Transverse colon (tissue), 3 donors: ENCODE results near the gene RNF215.

Experiments used
- POLR2A ChIP-seq: fragments of 450-650 bp; IDR thresholded peaks from one replicate; pipeline ENCODE4 v1.6.1; 2016; ENCODE audit warnings: antibody characterized with exemption, mild to moderate bottlenecking, moderate library complexity
- TF ChIP-seq, protein P1 (sequence below), 5 experiments: fragments of 200-600 bp in 3 of 5; fragments of 450-650 bp in 2 of 5; sonication (generic) in 3 of 5; IDR thresholded peaks; 1 replicate in 2 of 5; 2 replicates in 3 of 5; pipeline ENCODE4 v1.5.1; 2016 to 2017; ENCODE audit warnings: antibody characterized with exemption in 5 of 5, inconsistent platforms in 3 of 5, mild to moderate bottlenecking in 2 of 5, moderate library complexity in 1 of 5

DNA sequence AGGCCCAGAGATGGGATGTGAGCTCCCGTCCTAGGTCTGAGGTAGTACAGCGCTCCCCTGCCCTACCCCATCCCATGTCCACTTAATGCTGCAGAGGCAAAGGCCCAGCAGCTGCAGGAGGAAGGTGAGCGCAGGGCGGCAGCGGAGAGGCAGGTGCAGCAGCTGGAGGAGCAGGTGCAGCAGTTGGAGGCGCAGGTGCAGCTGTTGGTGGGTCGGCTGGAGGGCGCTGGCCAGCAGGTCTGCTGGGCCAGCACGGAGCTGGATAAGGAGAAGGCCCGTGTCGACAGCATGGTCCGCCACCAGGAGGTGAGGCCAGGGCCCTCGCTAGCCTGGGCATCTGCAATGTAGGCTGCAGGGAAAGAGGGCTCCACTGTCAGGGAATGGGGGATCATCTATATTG lies 15.2 kb downstream of the RNF215 start:
- TF ChIP-seq, protein P1, sequence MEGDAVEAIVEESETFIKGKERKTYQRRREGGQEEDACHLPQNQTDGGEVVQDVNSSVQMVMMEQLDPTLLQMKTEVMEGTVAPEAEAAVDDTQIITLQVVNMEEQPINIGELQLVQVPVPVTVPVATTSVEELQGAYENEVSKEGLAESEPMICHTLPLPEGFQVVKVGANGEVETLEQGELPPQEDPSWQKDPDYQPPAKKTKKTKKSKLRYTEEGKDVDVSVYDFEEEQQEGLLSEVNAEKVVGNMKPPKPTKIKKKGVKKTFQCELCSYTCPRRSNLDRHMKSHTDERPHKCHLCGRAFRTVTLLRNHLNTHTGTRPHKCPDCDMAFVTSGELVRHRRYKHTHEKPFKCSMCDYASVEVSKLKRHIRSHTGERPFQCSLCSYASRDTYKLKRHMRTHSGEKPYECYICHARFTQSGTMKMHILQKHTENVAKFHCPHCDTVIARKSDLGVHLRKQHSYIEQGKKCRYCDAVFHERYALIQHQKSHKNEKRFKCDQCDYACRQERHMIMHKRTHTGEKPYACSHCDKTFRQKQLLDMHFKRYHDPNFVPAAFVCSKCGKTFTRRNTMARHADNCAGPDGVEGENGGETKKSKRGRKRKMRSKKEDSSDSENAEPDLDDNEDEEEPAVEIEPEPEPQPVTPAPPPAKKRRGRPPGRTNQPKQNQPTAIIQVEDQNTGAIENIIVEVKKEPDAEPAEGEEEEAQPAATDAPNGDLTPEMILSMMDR (IDR thresholded peaks at IDR 0.05) = no peak
- no peak for TF ChIP-seq POLR2A
